KOPT-K1 (cell line): ENCODE data around the gene SULT1C4.

Experiments
- H3K27ac ChIP-seq: fragments of 200-600 bp; sonication (generic); 2 replicates; pipeline ENCODE4 v1.5.1; 2016; ENCODE audit warnings: antibody characterized with exemption, mild to moderate bottlenecking, low read depth, low read length; ENCODE audit not compliant: poor library complexity, severe bottlenecking
- H3K36me3 ChIP-seq: fragments of 200-600 bp; sonication (generic); 2 replicates; pipeline ENCODE4 v1.5.1; 2017; ENCODE audit warnings: antibody characterized with exemption, mild to moderate bottlenecking, low read length, moderate library complexity; ENCODE audit not compliant: insufficient read depth
- H3K9me3 ChIP-seq: fragments of 200-600 bp; sonication (generic); 2 replicates; pipeline ENCODE4 v1.5.1; 2017; ENCODE audit warnings: antibody characterized with exemption, low read length, mild to moderate bottlenecking; ENCODE audit not compliant: insufficient read depth, poor library complexity, severe bottlenecking

SULT1C4 gene

DNA sequence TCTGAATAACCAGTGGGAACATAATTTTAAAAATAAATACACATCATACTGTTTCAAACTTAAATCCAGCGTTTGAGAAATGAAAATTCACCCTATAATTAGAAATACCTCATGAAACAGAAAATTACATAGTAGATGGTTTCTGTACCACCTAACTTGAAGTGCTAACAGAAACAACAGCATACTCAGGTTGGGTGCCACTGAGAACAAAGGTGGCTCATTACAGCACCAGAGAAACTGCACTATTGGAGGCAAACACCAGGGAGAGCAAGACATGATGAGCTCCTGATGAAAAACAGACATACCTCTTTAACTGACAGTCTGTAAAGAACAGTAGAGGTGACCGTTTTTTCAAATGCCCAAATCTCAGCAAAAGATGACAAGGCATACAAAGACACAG lies 12.6 kb downstream of the SULT1C4 start:
- H3K36me3 ChIP-seq, result no peaks in the 10 kb centered on the region
- H3K9me3 ChIP-seq, result peaks cover 8% of the 10 kb centered on the region
- H3K27ac ChIP-seq, result no peak overlapping the region

DNA sequence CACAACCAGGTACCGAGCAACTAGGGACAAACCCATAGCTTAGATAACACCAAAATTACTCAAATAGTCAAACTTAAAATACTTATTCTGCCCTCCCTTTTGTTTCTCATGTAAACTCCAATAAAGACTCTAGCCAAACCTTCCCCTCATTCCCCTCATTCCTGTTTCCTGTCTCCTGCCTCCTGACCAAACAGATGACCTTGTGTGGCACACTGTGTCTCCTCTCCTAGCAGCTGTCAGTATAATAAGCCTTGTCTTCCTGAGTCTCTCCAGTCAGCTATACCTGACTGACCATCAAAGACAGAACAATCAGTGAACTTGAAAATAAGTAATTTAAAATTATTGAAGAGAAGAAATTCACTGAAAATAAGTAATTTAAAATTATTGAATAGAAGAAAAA lies 14.3 kb downstream of the SULT1C4 start:
- Histone ChIP-seq H3K9me3 (peaks cover 8% of the 10 kb centered on the region), H3K27ac (no peak overlapping the region), H3K36me3 (no peaks in the 10 kb centered on the region)

DNA sequence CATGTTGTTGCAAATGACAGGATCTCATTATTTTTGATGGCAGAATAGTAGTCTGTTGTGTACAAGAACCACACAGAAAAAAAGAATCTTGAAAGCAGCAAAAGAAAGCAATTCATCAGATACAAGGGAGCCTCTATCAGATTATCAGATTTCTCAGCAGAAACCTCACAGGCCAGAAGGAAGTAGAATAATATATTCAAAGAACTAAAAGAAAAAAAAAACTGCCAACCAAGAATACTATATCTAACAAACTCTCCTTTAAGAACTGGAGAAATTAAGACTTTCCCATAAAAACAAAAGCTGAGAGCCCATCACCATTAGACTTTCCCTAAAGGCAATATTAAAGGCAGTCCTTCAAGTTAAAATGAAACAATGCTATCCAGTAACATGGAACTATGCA lies 15.4 kb downstream of the SULT1C4 start:
- Histone ChIP-seq H3K36me3 (no peaks in the 10 kb centered on the region), H3K27ac (no peak overlapping the region), H3K9me3 (peaks cover 12% of the 10 kb centered on the region)

DNA sequence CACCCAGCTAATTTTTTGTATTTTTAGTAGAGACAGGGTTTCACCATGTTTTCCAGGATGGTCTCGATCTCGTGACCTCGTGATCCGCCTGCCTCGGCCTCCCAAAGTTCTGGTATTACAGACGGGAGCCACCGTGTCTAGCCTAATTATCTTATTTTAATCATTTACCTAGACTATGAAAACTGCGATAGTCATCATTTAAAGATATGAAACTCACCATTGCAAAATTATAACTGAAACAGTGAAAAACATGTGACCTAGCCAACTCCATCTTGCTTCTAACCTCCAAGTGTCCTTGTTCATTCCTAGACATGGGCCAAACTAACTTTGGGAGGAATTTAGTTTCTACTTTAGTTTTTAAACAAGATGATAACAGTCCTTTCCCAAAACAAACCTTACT lies 17.4 kb downstream of the SULT1C4 start:
- peaks cover 31% of the 10 kb centered on the region for H3K9me3 ChIP-seq
- H3K36me3 ChIP-seq, result no peaks in the 10 kb centered on the region
- no peak overlapping the region for H3K27ac ChIP-seq

DNA sequence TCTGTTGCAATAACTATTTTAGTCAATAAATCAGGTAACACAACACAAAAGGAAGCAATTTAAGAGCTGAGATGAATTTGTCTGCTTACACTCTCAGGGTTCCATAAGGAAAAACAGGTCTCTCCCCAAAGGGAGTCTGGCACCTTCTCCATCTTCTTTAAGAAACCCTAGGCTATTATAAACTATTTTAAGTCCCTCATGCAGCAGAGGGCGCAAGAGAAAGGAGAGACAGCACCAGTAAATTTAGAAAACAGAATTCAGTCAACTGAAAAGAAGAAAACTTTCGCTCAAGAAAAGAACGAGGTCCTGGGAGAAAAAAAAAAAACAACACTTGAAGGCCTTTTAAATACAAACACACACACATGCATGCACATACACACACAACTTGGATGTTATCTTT lies 19.1 kb downstream of the SULT1C4 start:
- peaks cover 43% of the 10 kb centered on the region for H3K9me3 ChIP-seq
- H3K27ac ChIP-seq, result no peak overlapping the region
- H3K36me3 ChIP-seq, result no peaks in the 10 kb centered on the region

DNA sequence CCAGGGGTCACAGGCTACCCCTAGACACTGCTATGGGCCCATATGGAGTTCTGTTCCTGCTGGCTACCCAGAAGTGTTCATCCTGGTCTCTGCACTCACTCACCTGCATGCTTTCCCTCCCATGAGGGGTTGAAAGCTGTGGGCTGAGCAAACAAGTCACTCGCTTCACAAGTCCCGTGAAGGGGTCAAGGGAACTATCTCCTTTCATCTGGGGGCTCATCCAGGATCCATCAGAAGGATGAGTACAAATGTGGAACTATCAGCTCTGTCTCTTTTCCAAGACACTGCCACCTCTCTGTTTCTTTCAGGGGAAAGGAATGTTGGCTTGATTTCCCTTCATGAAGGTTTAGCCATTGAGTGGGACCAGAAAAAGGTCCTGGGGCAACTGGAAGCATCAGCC lies 21.7 kb downstream of the SULT1C4 start:
- H3K36me3 ChIP-seq, result no peaks in the 10 kb centered on the region
- no peak overlapping the region for H3K27ac ChIP-seq
- H3K9me3 ChIP-seq, result peaks cover 37% of the 10 kb centered on the region

DNA sequence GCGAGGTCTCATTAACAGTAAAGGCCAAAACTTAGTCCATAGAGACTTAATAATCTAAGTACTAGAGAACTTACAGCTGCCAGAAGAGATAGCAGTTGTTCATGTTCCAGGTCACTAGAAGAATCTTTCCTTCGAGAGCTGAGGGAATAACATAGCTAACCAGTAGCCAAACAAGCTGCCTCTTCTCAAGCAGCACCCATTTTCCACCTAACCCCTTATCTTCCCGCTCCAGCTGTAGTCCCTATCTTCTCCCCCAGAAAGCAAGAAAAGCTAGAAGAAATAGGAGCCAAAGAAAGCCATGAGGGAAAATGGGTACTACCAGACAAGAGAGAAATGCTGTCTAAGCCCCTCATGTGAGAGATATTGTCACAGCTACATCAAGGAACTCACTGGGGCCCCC lies 24.0 kb downstream of the SULT1C4 start:
- no peaks in the 10 kb centered on the region for H3K36me3 ChIP-seq
- no peak overlapping the region for H3K27ac ChIP-seq
- H3K9me3 ChIP-seq, result peaks cover 52% of the 10 kb centered on the region

DNA sequence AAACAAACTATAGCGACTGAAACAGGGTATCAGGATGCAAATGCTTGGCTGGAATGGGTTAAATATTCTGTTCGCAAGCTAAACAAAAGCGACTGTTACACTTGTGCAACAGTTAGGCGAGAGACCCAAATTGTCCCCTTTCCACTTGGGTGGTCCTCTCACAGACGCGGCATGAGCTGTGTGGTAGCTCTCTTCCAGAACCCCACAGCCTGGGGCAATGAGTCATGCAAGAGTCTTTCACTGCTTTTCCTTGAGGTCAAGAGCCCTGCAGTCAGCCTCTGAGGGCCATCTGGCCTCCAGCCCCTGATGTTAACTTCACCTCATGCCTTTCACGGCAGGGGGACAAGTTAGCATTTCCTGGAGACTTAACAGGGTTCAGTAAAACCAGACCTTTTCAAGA lies 25.7 kb downstream of the SULT1C4 start:
- Histone ChIP-seq H3K27ac (no peak overlapping the region), H3K9me3 (peaks cover 46% of the 10 kb centered on the region), H3K36me3 (no peaks in the 10 kb centered on the region)

DNA sequence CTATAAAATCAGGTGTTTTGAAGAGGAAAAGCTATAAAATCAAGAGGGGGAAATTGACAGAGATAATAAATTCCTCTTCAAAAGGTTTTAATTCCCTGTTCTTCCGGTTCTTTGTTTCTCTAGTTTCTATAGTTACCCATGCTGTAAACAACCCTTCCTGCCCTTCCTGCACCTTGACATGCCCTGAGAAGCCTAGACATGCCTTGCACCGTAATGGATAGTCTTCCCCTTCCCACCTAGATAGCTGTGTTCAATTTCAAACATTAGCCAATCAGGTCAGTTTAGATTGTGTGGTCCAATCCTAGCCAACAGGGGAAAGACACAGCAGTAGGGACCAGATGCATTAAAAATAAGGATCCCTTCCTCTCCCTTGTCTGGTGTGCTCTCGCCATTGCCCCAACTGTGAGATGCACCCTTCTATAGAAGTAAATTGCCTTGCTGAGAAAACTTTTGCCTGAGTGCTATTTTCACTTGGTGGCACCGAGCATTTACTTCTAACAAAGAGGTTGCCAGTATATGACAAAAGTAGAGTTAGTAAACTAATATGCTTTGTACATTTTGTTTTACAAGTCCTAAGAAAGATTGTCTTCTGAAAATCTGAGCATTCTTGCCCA lies 27.1 kb downstream of the SULT1C4 start:
- H3K27ac ChIP-seq, result no peak overlapping the region
- no peaks in the 10 kb centered on the region for H3K36me3 ChIP-seq
- H3K9me3 ChIP-seq, result peaks cover 32% of the 10 kb centered on the region

DNA sequence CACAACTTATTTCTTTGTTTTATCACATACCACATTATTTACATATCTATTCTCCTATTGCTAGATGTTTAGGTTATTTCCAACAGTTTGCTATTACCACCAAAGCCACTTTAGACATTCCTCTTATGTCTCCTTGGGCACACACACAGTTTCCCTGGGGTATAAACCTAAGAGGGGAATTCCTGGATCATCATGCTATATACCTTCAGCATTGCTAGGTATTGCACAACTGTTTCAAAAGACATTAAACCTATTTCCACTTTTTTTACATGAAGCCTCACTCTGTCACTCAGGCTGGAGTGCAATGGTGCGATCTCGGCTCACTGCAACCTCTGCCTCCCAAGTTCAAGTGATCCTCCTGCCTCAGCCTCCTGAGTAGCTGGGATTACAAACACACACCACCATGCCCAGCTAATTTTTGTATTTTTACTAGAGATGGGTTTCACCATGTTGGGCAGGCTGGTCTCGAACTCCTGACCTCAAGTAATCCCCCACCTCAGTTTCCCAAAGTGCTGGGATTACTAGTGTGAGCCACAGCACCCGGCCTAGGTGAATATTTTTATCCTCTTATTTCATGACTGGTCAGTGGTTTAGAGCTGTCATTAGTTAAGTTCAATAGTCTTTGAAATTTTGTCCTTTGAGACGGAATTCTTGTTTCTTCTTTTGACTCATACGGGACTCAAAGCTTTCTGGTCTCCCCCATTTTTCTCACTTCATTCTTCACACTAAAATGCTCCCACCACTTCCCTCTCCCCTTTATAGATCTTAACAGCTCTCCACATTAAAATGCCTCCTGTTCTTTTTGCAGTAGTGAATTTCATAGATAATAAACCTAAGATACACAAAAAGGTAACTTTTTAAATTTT lies 30.3 kb downstream of the SULT1C4 start:
- Histone ChIP-seq H3K9me3 (peaks cover 18% of the 10 kb centered on the region), H3K36me3 (no peaks in the 10 kb centered on the region), H3K27ac (no peak overlapping the region)

DNA sequence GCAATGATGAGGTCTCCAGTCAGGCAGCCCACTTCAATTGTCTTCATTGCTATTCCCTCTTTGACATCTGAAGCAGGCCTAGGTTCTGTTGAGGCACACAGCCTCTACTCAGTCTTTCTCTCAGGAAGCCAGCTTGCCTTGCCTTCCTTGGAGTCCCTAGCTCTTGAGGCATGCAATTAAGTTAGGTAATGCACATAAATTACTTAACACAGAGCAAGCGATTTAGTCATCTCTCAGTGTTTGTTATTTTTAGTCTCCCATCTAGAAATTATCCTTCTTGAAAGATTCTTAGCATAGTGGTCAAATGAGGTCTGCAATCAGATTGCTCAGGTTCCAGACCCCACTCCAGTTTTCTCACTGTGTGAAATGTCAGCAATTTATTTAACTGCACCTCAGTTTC lies 32.0 kb downstream of the SULT1C4 start:
- no peak overlapping the region for H3K27ac ChIP-seq
- H3K9me3 ChIP-seq, result peaks cover 12% of the 10 kb centered on the region
- H3K36me3 ChIP-seq, result no peaks in the 10 kb centered on the region

DNA sequence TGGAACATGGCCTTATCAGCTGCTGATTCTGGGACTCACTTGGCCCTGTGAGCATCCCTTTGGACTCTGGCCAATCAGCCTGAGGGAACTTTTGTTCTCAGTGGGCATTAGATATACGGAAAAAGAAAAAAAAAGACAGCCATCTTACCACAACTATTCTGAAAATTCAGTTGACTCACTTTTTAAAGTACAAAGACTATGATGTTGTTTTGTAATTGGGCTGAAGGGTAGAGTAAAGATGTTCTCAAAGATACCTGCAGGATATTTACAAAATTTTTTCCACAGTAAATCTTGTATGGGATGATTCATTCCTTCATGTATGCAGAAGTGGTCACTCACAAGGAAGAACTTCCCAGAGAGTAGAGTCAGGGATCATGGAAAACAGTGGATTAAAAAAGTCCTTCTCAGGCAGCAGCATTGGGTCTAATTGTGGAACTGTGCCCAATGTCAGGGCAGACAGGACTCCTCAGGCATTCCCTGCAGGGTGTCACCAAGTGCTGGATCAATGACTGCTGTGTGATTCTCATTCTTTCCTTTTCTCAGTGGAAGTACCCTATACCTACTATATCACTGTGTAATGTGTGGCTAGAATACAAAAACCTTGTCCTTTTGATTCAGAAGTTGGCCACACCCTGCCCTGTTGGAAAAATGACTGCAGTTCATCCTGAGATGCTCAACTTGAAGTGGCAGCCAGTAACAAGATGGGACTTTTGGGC lies 35.4 kb downstream of the SULT1C4 start:
- Histone ChIP-seq H3K27ac (no peak overlapping the region), H3K36me3 (no peaks in the 10 kb centered on the region), H3K9me3 (no peaks in the 10 kb centered on the region)

DNA sequence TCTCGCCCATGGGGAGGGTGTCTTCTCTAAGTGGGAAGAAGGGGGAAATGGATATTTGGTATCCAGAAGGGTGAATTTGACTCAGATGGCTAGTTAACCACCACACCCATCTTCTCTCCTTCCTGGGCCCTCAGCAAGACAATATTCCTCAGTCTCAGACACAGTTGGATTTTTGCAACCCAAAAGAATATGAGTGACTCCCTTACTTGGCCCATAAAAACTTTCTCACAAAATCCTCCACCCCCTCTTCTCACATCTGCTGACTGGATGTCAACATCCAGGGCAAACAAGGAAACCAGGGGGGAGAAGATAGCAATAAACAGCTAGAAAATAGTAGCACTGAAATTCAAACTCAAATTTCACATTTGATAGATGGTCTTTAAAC lies 35.9 kb downstream of the SULT1C4 start:
- Histone ChIP-seq H3K9me3 (no peaks in the 10 kb centered on the region), H3K36me3 (no peaks in the 10 kb centered on the region), H3K27ac (no peak overlapping the region)

DNA sequence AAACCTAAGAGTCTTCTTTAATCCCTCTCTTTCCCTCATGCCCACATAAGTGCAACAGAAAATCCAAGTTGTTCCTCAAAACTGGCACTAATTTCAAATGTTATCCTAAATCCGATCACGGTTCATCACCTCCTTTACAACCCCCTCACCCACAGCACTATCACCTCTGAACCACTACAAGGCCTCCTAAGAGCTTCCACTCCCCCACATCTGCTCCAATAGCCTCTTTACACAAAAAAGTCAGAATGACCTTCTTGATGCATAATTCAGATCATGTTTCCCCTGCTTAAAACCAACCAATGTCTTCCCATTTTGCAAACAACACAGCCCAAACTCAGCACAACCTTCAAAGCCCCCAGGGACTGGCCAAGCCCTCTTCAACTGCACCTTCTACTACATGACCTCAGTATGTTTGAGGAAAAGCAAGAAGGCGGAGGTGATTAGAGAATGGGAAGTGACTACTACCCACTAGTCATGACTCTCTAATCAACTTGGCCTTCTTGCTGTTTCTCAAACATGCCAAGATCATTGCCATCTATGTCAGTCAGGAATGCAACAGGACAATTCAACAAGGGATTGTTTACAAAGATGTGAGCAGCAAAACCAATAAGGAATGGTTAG lies 36.6 kb downstream of the SULT1C4 start:
- Histone ChIP-seq H3K27ac (no peak overlapping the region), H3K36me3 (no peaks in the 10 kb centered on the region), H3K9me3 (no peaks in the 10 kb centered on the region)

DNA sequence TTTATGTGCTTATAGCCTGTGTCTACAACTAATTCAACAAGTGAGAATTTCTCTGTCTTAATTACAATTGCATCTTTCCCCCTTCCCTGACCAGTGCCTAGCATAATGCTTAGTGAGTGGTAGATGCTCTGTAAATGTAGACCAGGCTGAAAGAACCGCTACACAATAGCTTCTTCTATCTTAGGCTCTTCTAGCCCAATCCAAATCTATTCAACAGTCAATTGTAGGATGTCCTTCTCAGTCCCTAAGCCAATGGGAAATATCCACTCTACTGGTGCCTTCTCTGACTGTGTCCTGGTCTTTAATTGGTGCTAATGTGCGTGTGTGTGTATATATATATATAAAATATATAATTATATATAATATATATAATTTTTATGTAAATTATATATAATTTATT lies 37.2 kb downstream of the SULT1C4 start:
- Histone ChIP-seq H3K36me3 (no peaks in the 10 kb centered on the region), H3K9me3 (no peaks in the 10 kb centered on the region), H3K27ac (no peak overlapping the region)
